HFF-Myc (cell line): Measurements from ENCODE around the gene ABCC2.
A peak's percentile ranks its signal among the peaks of the same experiment; 100 is the strongest.

Experiments used
- DNase-seq: peaks from one replicate; pipeline ENCODE4 v3.0.0-alpha.2; 2011; ENCODE audit warnings: low read depth; ENCODE audit errors: extremely low read depth
- H3K4me3 ChIP-seq: replicated peaks from 2 replicates; pipeline ENCODE4 v1.5.1; 2011; ENCODE audit warnings: low read depth, mild to moderate bottlenecking, control low read depth, low read length
- CTCF ChIP-seq: IDR thresholded peaks from 2 replicates; pipeline ENCODE4 v1.5.1; 2012; ENCODE audit warnings: mild to moderate bottlenecking, low read depth, low read length, control low read depth; ENCODE audit errors: missing control alignments

ABCC2 gene

GRCh38 chr10:99841746-99842145, 59.3 kb downstream of the ABCC2 start:
- H3K4me3 ChIP-seq = no peak overlapping the region
- TF ChIP-seq CTCF = no peak
- DNase-seq = no peak

GRCh38 chr10:99843310-99843709, 60.9 kb downstream of the ABCC2 start:
- H3K4me3 ChIP-seq = no peak overlapping the region
- no peak for DNase-seq
- TF ChIP-seq CTCF = no peak

GRCh38 chr10:99844433-99844955, 62.1 kb downstream of the ABCC2 start:
- DNase-seq = no peak
- no peak overlapping the region for H3K4me3 ChIP-seq
- TF ChIP-seq CTCF = no peak

- TF ChIP-seq CTCF = peak; percentile 83
- no peak overlapping the region for H3K4me3 ChIP-seq
- peak; percentile 88 for DNase-seq
Observed at GRCh38 chr10:99845837-99846382, 63.5 kb downstream of the ABCC2 start.

GRCh38 chr10:99849057-99849456, 66.6 kb downstream of the ABCC2 start:
- DNase-seq = no peak
- H3K4me3 ChIP-seq = no peak overlapping the region

GRCh38 chr10:99849536-99849935, 67.1 kb downstream of the ABCC2 start:
- TF ChIP-seq CTCF = no peak
- DNase-seq = no peak
- no peak overlapping the region for H3K4me3 ChIP-seq

More at GRCh38 chr10:99849057-99849456, 66.6 kb downstream of the ABCC2 start:
- no peak for TF ChIP-seq CTCF

- no peak for DNase-seq
- no peak overlapping the region for H3K4me3 ChIP-seq
- no peak for TF ChIP-seq CTCF
Observed at GRCh38 chr10:99850021-99850766, 67.8 kb downstream of the ABCC2 start.
